ENCODE data around the gene AOPEP.
A peak's percentile ranks its signal among the peaks of the same experiment; 100 is the strongest.

Gene AOPEP

DNA sequence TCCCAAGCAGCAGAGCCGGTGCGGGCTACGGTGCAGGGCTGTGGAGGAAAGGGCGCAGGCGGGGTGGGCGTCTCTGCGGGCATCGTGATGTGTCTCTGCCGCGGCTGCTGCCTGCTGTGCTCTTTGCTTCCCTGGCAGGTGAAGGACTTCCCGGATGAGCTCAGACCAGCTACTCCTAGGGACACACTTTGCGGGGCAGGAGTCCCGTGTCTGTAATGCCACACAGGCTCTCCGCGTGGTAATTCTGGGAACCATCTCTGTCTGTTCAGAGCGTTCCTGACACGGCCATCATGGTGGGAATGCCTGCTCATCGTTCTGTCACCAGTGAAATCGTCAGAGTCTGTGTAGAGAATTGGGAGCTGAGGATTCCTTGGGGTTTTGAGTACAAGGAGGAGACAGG is 355.5 kb downstream of the AOPEP start:
- no peak for DNase-seq (ENCODE audit: low read depth)

GRCh38 chr9:95082401-95083084 is 356.0 kb downstream of the AOPEP start:
- DNase-seq (ENCODE audit: low read depth): no peak

DNA sequence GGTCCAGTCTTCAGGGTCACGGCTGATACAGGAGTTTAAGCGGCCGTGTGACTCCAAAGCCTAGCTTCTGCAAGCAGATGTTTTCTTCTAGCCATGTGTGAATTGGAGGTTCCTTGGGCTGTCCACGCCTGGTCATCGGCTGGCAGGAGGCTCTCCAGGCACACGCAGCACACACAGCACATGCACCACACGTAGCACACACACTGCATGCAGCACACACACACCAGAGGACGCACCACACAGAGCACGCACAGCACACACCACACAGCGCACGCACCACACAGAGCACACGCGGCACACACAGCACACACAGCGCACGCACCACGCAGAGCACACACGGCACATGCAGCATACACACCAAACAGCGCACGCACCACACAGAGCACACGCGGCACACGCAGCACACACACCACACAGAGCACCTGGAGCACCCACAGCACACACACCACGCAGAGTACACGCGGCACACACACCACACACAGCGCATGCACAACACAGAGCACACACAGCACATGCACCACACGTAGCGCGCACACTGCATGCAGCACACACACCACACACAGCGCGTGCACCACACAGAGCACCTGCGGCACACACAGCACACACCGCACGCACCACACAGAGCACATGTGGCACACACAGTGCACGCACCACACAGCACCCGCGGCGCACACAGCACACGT is 356.7 kb downstream of the AOPEP start:
- no peak for DNase-seq (ENCODE audit: low read depth)

GRCh38 chr9:95084254-95084934 is 357.9 kb downstream of the AOPEP start:
- DNase-seq (ENCODE audit: low read depth): peak; percentile 42

- no peak for DNase-seq (ENCODE audit: low read depth)
Observed at GRCh38 chr9:95085036-95085770, 358.7 kb downstream of the AOPEP start.

DNA sequence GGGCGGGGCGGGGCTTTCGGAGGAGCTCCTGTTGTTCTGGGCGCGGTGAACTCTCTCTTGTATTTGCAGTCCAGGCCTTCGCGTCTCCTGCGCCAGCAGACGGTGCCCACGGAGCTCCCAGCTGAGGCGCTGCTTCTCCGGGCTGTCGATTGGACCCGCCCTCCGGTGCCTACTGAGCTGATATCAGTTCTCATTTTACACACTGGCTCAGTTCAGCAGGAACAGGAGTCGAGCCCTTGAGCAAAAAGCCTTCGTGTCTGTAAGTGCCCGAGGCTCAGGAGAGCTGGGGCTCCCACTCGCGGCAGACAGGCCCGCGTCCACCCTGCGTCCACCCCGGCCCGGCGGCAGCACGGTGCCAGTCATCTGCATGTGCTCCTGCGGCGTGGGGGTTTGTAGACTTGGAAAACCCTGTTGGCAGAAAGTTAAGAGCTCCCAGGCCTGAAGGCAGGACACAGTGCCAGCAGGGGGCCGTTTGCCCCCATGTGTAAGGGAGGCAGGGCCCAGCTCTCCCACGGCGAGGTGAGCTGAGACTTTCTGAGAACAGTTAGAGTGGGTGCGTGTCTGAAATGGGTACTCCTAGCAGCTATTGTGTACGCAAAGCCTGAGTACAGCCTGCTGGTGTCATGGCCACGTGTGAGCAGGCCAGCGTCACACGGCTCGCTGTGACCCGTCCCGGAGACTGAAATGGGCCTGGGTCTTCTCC is 359.5 kb downstream of the AOPEP start:
- DNase-seq (ENCODE audit: low read depth): no peak

- no peak for DNase-seq (ENCODE audit: low read depth)
Observed at GRCh38 chr9:95086564-95086955, 360.1 kb downstream of the AOPEP start.

- DNase-seq (ENCODE audit: low read depth): peak; percentile 42
Observed at GRCh38 chr9:95087659-95088242, 361.3 kb downstream of the AOPEP start.

GRCh38 chr9:95088421-95089161 is 362.1 kb downstream of the AOPEP start:
- no peak for DNase-seq (ENCODE audit: low read depth)

DNA sequence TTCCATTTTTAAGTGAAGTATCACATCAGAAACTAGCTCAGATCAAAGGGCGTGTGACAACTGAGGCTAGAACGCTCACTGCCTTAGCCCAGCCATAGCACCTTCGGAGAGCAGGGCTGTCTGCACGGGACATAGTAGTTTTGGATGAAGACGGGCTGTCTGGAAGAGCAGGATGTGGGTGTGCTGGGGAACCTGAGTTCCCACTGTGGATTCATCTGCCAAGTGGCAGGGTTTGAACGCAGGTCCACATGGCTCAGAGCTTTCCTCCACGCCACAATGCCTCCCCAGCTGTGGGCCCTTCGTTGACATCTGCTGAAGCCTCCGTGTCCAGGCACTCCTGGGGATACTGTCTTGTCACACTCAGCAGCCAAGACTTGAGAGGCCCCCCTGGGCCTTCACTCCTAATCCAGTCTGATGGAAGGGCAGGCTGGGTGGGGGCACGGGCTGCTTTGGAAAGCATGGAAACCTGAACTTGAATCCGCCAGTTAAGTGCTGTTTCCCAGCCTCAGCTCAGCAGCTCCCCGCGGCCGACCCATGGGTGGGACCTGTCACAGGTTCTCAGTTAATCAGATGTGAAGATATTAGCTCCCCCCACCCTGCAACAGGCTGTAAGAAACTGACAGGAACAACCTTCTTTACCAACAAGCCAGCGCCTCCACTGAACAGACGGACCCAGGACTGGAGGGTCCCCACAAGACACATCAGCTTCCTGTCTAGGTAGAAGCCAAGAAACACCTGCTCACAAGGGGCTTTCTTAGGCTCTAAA is 362.9 kb downstream of the AOPEP start:
- DNase-seq (ENCODE audit: low read depth): no peak

DNA sequence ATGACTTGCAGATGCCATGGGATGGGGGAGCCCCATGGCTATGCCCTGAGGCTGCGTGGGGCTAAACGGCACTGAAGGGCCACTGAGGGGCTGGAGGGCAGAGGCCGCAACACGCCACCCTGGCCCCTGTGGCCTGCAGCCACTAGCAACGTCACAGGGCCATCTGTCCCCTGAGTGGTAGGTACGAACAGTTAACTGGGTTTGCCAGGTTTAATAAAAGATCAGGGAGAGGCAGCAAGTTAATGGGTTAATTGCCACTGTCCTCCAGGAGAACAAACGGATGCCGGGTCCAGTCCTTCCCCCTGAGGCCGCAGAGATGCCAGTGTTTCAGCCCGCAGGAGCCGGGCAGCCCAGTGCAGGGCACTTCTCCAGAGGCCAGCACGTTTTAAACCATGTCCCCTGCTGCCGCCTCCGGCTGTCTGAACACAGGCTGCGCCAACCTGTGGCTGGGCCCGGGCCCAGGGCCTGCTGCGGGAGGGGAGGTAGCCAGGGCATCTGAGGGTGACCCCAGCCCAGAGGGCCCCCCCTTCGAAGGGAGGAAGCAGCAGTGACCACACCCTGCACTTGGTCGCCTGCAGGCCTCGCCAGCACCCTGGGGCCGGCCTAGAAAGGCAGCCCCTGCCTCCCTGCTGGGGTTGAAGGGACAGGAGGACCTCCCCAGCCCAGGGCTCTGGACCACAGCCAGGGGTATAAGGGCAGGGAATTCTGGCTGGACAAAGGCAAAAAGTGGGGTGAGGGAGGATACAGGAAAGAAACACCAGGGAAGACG is 363.7 kb downstream of the AOPEP start:
- DNase-seq (ENCODE audit: low read depth): peak; percentile 29

GRCh38 chr9:95090871-95091577 is 364.5 kb downstream of the AOPEP start:
- no peak for DNase-seq (ENCODE audit: low read depth)

DNA sequence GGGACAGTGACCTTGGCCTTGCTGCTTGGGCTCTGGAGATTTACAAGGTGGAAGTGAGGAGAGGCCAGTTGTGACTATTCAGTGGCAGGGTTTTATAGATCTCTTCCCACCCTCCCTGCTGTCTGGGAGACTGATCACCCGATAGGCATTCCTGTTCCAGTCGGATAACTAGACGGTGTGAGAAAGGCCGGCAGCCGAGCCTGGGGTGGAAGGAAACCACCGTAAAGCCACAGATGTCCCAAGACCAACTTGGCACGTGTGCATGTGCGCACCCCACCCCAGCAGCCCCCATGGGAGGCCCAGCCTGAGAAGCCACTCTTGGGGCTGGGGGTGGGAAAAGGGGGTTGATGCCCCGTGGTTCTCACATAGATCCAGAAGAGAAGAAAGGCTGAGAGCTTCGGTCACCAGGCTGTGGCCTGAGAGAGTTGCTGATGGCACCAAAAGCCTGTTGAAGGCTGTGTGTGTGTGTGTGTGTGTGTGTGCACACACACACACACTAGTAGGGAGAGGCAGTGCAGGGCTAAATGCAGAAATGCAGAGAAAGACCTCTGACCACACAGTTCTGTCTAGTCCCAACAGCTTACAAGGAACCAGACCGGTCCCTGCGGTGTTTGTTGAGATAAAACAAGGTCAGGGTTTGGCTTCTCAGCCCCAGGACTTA is 365.2 kb downstream of the AOPEP start:
- DNase-seq (ENCODE audit: low read depth): peak; percentile 95

DNA sequence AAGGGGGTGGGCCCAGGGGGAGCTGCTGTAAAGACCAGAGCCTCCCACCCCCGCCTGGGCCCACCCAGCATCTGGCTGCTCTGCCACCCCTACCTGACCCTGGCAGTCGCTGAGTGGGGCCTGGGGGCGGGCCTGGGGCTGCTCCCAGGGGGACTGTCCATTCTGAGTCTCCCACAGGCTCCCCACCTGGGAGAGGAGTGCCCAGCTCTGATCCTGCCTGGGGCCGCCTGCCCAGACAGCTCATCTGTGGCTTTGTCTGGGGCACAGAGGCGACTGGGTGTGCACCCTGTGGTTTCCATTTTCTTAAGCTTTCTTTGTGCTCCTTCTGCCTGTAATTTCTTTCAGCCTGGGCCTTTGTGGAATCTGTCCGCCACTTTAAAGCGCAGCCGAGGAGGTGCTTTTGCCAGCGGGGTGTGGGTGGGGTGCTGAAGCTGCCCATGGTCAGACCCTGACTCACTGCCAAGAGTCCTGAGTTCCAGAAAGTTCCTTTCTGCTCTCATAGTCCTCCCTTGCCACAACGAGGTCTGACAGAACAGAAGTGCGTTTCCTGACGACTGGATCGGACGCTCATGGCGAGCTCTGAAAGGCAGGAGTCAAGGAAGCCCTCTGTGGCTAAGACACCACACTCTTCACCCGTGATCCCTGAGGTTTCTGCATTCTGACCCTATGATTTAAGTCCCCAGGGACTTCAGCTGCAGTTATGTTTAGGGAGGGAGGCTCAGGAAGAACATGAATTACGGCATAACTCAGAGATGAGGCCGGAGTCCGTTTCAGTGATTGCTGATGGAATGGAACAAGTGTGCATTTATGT is 366.0 kb downstream of the AOPEP start:
- DNase-seq (ENCODE audit: low read depth): peak; percentile 85

- no peak for DNase-seq (ENCODE audit: low read depth)
Observed at GRCh38 chr9:95093586-95093985, 367.1 kb downstream of the AOPEP start.

- DNase-seq (ENCODE audit: low read depth): no peak
Observed at GRCh38 chr9:95094002-95094401, 367.5 kb downstream of the AOPEP start.
